Smooth muscle cell (in vitro differentiated cells): ENCODE measurements around the gene FEM1A. TPM values are rescaled to one million over a fixed set of nuclear protein-coding genes. Genes with fewer than 3 reads are reported as not detected.
"Not testable (repeated sequence)": the region's sequence is repeated elsewhere in the genome, so short reads cannot be mapped to it uniquely, and the experiment has no call there.

Experiments used
- DNase-seq: peaks from one replicate; lab custom pipeline; 2025; ENCODE audit not compliant: unreplicated experiment; lab: John Stamatoyannopoulos, UW
- H2AFZ ChIP-seq: fragments of 200-600 bp; sonication (generic); 2 replicates; pipeline ENCODE4 v1.6.0; 2016; ENCODE audit warnings: antibody characterized with exemption, low read depth, mild to moderate bottlenecking
- H3F3A ChIP-seq: fragments of 200-600 bp; sonication (generic); 2 replicates; pipeline ENCODE4 v1.6.0; 2017; ENCODE audit warnings: antibody characterized with exemption, low read depth
- H3K27ac ChIP-seq: fragments of 200-600 bp; sonication (generic); 2 replicates; pipeline ENCODE4 v1.5.1; 2016; ENCODE audit warnings: low read depth, mild to moderate bottlenecking
- H3K27me3 ChIP-seq: fragments of 200-600 bp; sonication (generic); 2 replicates; pipeline ENCODE4 v1.6.1; 2016; ENCODE audit warnings: low read depth, mild to moderate bottlenecking
- H3K36me3 ChIP-seq: fragments of 200-600 bp; sonication (generic); 2 replicates; pipeline ENCODE4 v1.5.1; 2016; ENCODE audit warnings: low read depth
- H3K4me1 ChIP-seq: fragments of 200-600 bp; sonication (generic); 2 replicates; pipeline ENCODE4 v1.5.1; 2016; ENCODE audit warnings: low read depth
- H3K4me2 ChIP-seq: fragments of 200-600 bp; sonication (generic); 2 replicates; pipeline ENCODE4 v1.6.0; 2016; ENCODE audit warnings: mild to moderate bottlenecking
- H3K4me3 ChIP-seq: fragments of 200-600 bp; sonication (generic); 2 replicates; pipeline ENCODE4 v1.5.1; 2016; ENCODE audit warnings: mild to moderate bottlenecking
- H3K79me2 ChIP-seq: fragments of 200-600 bp; sonication (generic); 2 replicates; pipeline ENCODE4 v1.6.0; 2016; ENCODE audit warnings: low read depth, mild to moderate bottlenecking
- H3K9ac ChIP-seq: fragments of 200-600 bp; sonication (generic); 2 replicates; pipeline ENCODE4 v1.6.0; 2016; ENCODE audit warnings: low read depth
- H3K9me3 ChIP-seq: fragments of 200-600 bp; sonication (generic); replicated peaks from 2 replicates; pipeline ENCODE4 v1.5.1; 2016; ENCODE audit warnings: low read depth
- H4K20me1 ChIP-seq: fragments of 200-600 bp; sonication (generic); 2 replicates; pipeline ENCODE4 v1.6.0; 2016; ENCODE audit warnings: low read depth
- WGBS: methylation state at CpG from one replicate; pipeline ENCODE4 v1.1.7; 2016; ENCODE audit warnings: low lambda C conversion rate; 5-methylcytosine and 5-hydroxymethylcytosine counted together
- polyA plus RNA-seq: library from polyadenylated mRNA; unstranded; fragments of >200 nt; fragmentation: Nextera tagmentation; extraction: Ambion mirVana; gene quantifications from 2 replicates; pipeline ENCODE4 v1.2.1, GENCODE V29; 2016
- total RNA-seq: library from RNA; depleted of rRNA; stranded (reverse); fragments of >200 nt; gene quantifications from 2 replicates; pipeline ENCODE4 v1.2.3, GENCODE V29; 2014
- TF ChIP-seq, protein P1 (sequence below): fragments of 200-600 bp; sonication (generic); IDR thresholded peaks from 2 replicates; pipeline ENCODE4 v1.5.1; 2017; ENCODE audit warnings: borderline replicate concordance, mild to moderate bottlenecking, antibody characterized with exemption; ENCODE audit not compliant: insufficient read depth, poor library complexity, severe bottlenecking

The FEM1A gene
- total and polyA plus RNA-seq, 2 experiments from 2014 or later: 1.6 to 7.1 TPM

DNA sequence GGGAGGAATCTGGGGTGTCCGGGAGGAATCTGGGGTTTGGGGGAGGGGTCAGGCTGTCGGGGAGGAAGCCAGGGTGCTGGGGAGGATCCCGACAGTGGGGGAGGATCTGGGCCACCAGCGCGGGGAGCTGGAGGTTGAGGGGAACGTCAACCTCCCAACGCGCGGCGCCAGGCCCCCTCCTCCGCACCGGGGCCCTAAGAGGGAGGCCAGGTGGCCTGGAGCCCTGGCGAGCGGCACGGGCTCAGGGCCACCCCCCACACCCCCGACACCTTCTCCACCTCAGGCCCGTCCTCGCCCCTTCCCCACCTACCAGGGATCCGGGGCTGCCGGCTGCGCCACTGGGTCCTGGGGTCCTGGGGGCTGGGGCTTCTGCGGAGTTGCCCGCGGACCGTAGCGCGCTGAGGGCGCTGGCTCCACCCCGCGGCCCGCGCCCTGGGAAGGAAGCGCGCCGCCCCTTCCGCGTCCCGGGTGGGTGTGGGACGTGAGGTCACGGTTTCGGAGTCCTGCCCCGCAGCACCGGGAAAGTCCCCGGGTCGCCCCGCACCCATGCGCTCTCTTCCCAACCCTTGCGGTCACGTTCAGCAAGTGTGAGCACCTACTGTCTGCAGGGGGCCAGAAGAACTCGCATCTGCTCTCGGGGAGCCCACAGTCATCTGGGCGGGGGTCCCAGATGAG is 39.9 kb downstream of the FEM1A start, which contains the start of gene TICAM1:
Gene TICAM1, minus strand, starts transcription at position 409 of the 675 bp plus-strand sequence. CDS start 13,335 bp downstream, outside the sequence.
- DNase-seq: peak; percentile 37
- Histone ChIP-seq H3F3A (no peaks in the 10 kb centered on the region), H3K79me2 (peaks cover 14% of the 10 kb centered on the region), H3K27me3 (no peaks in the 10 kb centered on the region), H3K4me2 (peak within 1 kb of the TSS; percentile 92), H3K9me3 (no peaks in the 10 kb centered on the region), H3K36me3 (no peaks in the 10 kb centered on the region), H3K27ac (peak within 1 kb of the TSS; percentile 53), H3K9ac (peak within 1 kb of the TSS; percentile 94), H3K4me1 (no peaks in the 10 kb centered on the region), H4K20me1 (peaks cover 12% of the 10 kb centered on the region), H3K4me3 (peak within 1 kb of the TSS; percentile 87), H2AFZ (peak within 1 kb of the TSS; percentile 88)
- TF ChIP-seq, protein P1, sequence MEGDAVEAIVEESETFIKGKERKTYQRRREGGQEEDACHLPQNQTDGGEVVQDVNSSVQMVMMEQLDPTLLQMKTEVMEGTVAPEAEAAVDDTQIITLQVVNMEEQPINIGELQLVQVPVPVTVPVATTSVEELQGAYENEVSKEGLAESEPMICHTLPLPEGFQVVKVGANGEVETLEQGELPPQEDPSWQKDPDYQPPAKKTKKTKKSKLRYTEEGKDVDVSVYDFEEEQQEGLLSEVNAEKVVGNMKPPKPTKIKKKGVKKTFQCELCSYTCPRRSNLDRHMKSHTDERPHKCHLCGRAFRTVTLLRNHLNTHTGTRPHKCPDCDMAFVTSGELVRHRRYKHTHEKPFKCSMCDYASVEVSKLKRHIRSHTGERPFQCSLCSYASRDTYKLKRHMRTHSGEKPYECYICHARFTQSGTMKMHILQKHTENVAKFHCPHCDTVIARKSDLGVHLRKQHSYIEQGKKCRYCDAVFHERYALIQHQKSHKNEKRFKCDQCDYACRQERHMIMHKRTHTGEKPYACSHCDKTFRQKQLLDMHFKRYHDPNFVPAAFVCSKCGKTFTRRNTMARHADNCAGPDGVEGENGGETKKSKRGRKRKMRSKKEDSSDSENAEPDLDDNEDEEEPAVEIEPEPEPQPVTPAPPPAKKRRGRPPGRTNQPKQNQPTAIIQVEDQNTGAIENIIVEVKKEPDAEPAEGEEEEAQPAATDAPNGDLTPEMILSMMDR: no peak
- WGBS: 5% methylated on average over 27 of the region's 52 CpGs

DNA sequence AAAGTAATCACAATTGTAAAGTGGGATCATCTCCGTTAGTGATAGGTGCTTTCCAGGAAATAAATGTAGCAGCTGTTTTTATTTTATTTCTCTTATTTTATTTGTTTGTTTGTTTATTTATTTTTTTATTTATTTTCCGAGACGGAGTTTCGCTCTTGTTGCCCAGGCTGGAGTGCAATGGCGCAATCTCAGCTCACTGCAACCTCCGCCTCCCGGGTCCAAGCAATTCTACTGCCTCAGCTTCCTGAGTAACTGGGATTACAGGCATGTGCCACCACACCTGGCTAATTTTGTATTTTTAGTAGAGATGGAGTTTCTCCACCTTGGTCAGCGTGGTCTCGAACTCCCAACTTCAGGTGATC is 40.4 kb downstream of the FEM1A start:
- peak overlapping the region; percentile 94 for H3K9ac ChIP-seq

DNA sequence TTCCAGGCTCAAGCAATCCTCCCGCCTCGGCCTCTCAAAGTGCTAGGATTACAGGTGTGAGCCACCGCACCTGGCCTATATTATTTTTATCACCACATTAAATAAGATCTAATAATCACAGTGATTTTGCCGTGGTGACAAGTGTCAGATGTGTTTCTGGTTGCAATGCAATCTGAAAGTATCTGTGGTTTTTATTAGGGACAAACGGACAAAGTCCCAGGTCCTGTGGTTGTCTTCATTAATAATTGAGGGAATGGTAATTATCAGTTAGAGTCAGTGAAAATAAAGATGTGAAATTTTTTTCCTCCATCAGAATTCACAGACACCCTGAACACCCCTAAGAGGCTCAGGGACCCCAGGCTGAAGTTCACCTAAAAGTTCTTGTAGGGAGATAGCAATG is 41.2 kb downstream of the FEM1A start:
- Histone ChIP-seq H3K27ac (no peak overlapping the region), H3K9ac (no peak overlapping the region), H3K4me1 (no peaks in the 10 kb centered on the region), H3K4me2 (no peak overlapping the region), H3K79me2 (peaks cover 11% of the 10 kb centered on the region), H3F3A (peaks cover 4% of the 10 kb centered on the region), H3K36me3 (no peaks in the 10 kb centered on the region), H4K20me1 (peaks cover 8% of the 10 kb centered on the region), H3K9me3 (no peaks in the 10 kb centered on the region), H2AFZ (no peak overlapping the region), H3K27me3 (no peaks in the 10 kb centered on the region), H3K4me3 (no peak overlapping the region)
- DNase-seq: no peak
- TF ChIP-seq, protein P1: no peak
- WGBS: 97% methylated on average over 5 of the region's 5 CpGs

More for the DNA sequence above, 40.4 kb downstream of the FEM1A start:
- Histone ChIP-seq H3K4me2 (peak overlapping the region; percentile 92), H3K79me2 (peaks cover 11% of the 10 kb centered on the region), H3K4me3 (peak overlapping the region; percentile 87), H3K27ac (peak overlapping the region; percentile 53), H2AFZ (peak overlapping the region; percentile 88)
- not testable (repeated sequence) for DNase-seq, H3F3A ChIP-seq, H3K4me1 ChIP-seq, H3K36me3 ChIP-seq, H3K27me3 ChIP-seq, H4K20me1 ChIP-seq, H3K9me3 ChIP-seq
- 59% methylated on average over 9 of the region's 9 CpGs for WGBS

DNA sequence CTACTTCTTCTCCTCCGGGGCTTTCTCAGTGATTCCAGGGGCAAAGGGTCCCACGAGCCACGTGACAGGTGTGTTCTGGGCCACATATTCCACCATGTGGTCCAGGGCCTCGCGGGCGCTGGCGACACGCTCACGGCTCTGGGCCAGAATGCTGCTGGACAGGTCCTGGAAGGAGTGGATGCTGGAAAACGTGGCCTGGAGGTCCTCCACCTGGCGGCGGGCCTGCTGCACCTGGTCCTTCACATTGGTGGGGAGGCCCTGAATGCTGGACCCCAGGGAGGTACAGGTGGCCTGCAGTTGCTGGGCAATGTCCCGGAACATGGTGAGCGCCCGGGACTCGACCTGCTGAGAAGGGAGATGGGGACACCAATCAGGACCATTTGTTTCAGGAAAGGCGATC is 47.7 kb downstream of the FEM1A start:
- Histone ChIP-seq H3F3A (peaks cover 8% of the 10 kb centered on the region), H3K79me2 (no peaks in the 10 kb centered on the region), H3K9me3 (no peaks in the 10 kb centered on the region), H3K9ac (no peak overlapping the region), H3K4me3 (no peak overlapping the region), H3K36me3 (peaks cover under 1% of the 10 kb centered on the region), H2AFZ (no peak overlapping the region), H4K20me1 (peaks cover 20% of the 10 kb centered on the region), H3K27ac (no peak overlapping the region), H3K27me3 (no peaks in the 10 kb centered on the region), H3K4me1 (no peaks in the 10 kb centered on the region), H3K4me2 (no peak overlapping the region)
- WGBS: over 99% methylated on average over 16 of the region's 17 CpGs
- DNase-seq: no peak
- TF ChIP-seq, protein P1: no peak
